Stimulated activated naive CD8-positive, alpha-beta T cell treated with anti-CD3 and anti-CD28 coated beads, Interleukin-15, Interleukin-2, amounts not matched to agents 100 ng/mL and 50 ng/mL, for 24 hours (primary cell): Measurements from ENCODE around the gene TSGA10IP.

Source experiments
- H3K27ac Mint-ChIP-seq: one replicate; pipeline ENCODE4 v1.8.0; 2021; ENCODE audit warnings: mild to moderate bottlenecking, mixed read lengths
- H3K27me3 Mint-ChIP-seq: one replicate; pipeline ENCODE4 v1.8.0; 2021; ENCODE audit warnings: mixed read lengths
- H3K36me3 Mint-ChIP-seq: one replicate; pipeline ENCODE4 v1.8.0; 2021; ENCODE audit warnings: low read depth, mixed read lengths
- H3K4me1 Mint-ChIP-seq: one replicate; pipeline ENCODE4 v1.8.0; 2021; ENCODE audit warnings: low read depth, mixed read lengths
- H3K4me3 Mint-ChIP-seq: one replicate; pipeline ENCODE4 v1.8.0; 2021; ENCODE audit warnings: mild to moderate bottlenecking, mixed read lengths
- H3K9me3 Mint-ChIP-seq: one replicate; pipeline ENCODE4 v1.8.0; 2021; ENCODE audit warnings: mixed read lengths

Gene TSGA10IP

DNA sequence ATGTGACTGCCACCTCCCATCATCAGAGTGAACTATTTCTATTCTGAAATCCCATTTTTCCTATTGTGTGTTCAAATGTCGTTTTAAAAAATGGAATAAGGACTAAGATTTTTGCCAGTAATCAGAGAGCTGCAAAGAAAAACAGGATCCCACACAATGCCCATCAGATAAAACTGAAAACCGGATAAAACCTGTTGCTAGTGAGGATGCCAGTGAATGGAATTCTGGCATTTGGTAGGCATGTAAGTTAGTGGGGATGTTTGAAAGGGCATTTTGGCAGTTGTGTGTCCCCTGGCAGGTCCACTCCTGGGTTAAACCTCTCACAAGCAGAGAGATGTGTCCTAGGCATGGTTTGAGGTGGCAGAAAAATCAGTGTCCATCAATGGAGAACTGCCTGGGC, 19.9 kb upstream of the TSGA10IP start:
- Mint-ChIP-seq H3K4me1 (peaks cover 39% of the 10 kb centered on the region), H3K27ac (peak overlapping the region; percentile 51), H3K4me3 (no peak overlapping the region), H3K9me3 (no peaks in the 10 kb centered on the region), H3K36me3 (peaks cover 20% of the 10 kb centered on the region), H3K27me3 (no peaks in the 10 kb centered on the region)

GRCh38 chr11:65927904-65928397, 17.3 kb upstream of the TSGA10IP start:
- H3K4me3 Mint-ChIP-seq = peak overlapping the region; percentile 73
- no peaks in the 10 kb centered on the region for H3K27me3 Mint-ChIP-seq
- H3K27ac Mint-ChIP-seq = peak overlapping the region; percentile 92
- H3K9me3 Mint-ChIP-seq = no peaks in the 10 kb centered on the region
- H3K4me1 Mint-ChIP-seq = peaks cover 45% of the 10 kb centered on the region
- peaks cover 7% of the 10 kb centered on the region for H3K36me3 Mint-ChIP-seq

GRCh38 chr11:65928667-65929066, 16.6 kb upstream of the TSGA10IP start:
- H3K4me3 Mint-ChIP-seq = peak overlapping the region; percentile 73
- peaks cover 45% of the 10 kb centered on the region for H3K4me1 Mint-ChIP-seq

GRCh38 chr11:65931773-65932557, 13.3 kb upstream of the TSGA10IP start:
- no peaks in the 10 kb centered on the region for H3K27me3 Mint-ChIP-seq
- no peaks in the 10 kb centered on the region for H3K36me3 Mint-ChIP-seq
- no peak overlapping the region for H3K4me3 Mint-ChIP-seq
- no peak overlapping the region for H3K27ac Mint-ChIP-seq
- H3K9me3 Mint-ChIP-seq = no peaks in the 10 kb centered on the region
- H3K4me1 Mint-ChIP-seq = peaks cover 44% of the 10 kb centered on the region

More at GRCh38 chr11:65928667-65929066, 16.6 kb upstream of the TSGA10IP start:
- Mint-ChIP-seq H3K27ac (peak overlapping the region; percentile 92), H3K36me3 (no peaks in the 10 kb centered on the region), H3K27me3 (no peaks in the 10 kb centered on the region), H3K9me3 (no peaks in the 10 kb centered on the region)

GRCh38 chr11:65932558-65932919, 12.7 kb upstream of the TSGA10IP start:
- peak overlapping the region; percentile 36 for H3K27ac Mint-ChIP-seq
- no peak overlapping the region for H3K4me3 Mint-ChIP-seq
- peaks cover 38% of the 10 kb centered on the region for H3K4me1 Mint-ChIP-seq
- no peaks in the 10 kb centered on the region for H3K27me3 Mint-ChIP-seq
- H3K36me3 Mint-ChIP-seq = no peaks in the 10 kb centered on the region
- no peaks in the 10 kb centered on the region for H3K9me3 Mint-ChIP-seq

DNA sequence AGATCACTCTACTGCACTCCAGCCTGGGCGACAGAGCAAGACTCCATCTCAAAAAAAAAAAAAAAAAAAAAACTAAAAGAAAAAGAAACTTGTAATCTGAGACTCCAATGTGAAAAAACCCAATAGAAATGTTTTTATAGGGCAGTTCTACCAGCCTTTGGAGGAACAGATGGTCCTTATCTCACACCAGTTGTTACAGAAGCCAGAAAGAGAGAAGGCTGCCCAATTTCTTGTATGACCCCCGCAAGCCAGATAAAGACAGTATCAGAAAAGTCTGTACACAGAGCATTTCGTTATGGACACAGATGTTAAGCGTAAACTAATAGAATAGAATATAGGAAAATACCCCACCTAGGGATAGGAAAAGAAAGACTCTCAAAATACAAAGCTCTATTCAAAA, 11.3 kb upstream of the TSGA10IP start:
- Mint-ChIP-seq H3K9me3 (no peaks in the 10 kb centered on the region), H3K27me3 (no peaks in the 10 kb centered on the region), H3K36me3 (no peaks in the 10 kb centered on the region), H3K4me1 (peaks cover 23% of the 10 kb centered on the region), H3K4me3 (no peak overlapping the region), H3K27ac (no peak overlapping the region)

DNA sequence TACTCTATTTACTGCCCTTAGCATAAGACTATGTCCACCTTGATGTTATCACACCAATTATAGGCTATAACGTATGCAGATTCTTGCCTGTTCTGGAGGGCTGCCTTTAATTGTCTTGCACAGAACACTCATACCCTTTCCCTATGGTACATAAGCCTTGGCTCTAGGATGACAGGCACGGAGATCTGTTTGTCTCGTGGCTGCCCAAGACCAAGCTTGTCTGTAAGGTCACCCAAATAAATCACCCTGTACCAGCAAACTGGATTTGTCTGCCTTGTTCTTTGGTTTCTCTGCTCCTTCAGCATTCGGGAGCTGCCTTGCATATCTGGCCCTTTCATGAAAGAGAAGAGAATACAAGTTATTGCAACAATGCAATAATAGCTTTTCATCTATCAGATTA, 7.5 kb upstream of the TSGA10IP start:
- Mint-ChIP-seq H3K27ac (no peak overlapping the region), H3K27me3 (no peaks in the 10 kb centered on the region), H3K4me3 (no peak overlapping the region), H3K36me3 (no peaks in the 10 kb centered on the region), H3K9me3 (no peaks in the 10 kb centered on the region), H3K4me1 (peaks cover 9% of the 10 kb centered on the region)

DNA sequence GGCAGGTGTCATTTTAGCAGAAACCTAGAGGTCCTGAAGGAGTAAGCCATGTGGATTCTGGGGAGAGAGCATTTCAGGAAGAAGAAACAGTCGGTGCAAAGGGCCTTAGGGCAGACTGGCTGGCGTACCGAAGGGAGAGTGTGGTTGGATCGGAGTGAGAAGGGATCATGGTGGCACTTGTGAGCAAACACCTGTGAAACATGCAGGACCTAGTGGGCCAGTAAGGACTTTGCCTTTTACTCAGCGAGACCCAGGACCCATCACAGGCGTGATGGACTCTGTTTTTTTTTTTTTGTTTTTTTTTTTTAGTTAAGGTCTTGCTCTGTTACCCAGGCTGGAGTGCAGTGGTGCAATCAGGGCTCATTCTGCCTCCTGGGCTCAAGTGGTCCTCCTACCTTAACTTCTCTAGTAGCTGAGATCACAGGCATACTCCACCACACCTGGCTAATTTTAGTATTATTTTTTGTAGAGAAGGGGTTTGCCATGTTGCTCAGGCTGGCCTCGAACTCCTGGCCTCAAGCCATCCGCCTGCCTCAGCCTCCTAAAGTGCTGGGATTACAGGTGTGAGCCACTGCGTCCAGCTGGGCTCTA, 3.5 kb upstream of the TSGA10IP start:
- Mint-ChIP-seq H3K36me3 (no peaks in the 10 kb centered on the region), H3K9me3 (no peaks in the 10 kb centered on the region), H3K27me3 (no peaks in the 10 kb centered on the region), H3K4me3 (no peak overlapping the region), H3K27ac (no peak overlapping the region), H3K4me1 (peaks cover 9% of the 10 kb centered on the region)

DNA sequence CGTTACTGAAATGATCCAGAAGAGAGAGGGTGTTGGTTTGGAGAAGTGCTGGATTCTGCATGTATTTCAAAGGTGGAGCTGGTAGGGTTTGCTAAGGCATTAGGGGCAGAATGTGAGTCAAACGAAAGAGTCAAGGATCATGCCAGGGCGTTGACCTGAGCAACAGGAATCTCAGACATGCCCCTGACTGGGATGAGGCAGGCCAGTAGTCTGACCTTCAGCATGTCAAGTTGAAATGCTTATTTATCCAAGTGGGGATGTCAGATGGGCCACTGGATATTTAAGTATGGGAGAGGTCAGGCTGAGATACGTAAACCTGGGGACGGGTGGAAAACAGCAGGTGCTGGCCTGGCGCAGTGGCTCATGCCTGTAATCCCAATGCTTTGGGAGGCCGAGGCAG, 2.7 kb upstream of the TSGA10IP start:
- Mint-ChIP-seq H3K36me3 (no peaks in the 10 kb centered on the region), H3K9me3 (no peaks in the 10 kb centered on the region), H3K27ac (no peak overlapping the region), H3K27me3 (no peaks in the 10 kb centered on the region), H3K4me3 (no peak overlapping the region), H3K4me1 (peaks cover 9% of the 10 kb centered on the region)

DNA sequence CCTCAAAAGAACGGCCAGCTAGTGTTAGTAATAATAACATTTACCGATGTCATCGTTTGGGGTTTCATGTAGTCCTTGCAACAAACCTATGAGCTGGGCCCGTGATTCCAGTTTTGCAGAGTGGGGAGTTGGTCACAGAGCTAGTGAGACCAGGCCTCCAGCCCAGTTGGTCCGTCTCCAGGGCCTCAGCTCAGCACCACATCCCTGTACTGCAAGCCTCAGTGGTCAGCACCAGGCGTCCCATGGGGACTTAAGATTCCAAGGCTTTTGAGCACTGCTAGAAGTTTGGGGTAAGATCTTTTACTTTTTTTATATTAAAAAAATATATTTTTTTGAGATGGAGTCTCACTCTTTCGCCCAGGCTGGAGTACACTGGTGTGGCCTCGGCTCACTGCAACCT, 1.1 kb upstream of the TSGA10IP start:
- H3K36me3 Mint-ChIP-seq = no peaks in the 10 kb centered on the region
- H3K4me1 Mint-ChIP-seq = peaks cover 9% of the 10 kb centered on the region
- H3K27ac Mint-ChIP-seq = no peak overlapping the region
- no peaks in the 10 kb centered on the region for H3K9me3 Mint-ChIP-seq
- H3K27me3 Mint-ChIP-seq = no peaks in the 10 kb centered on the region
- no peak overlapping the region for H3K4me3 Mint-ChIP-seq

DNA sequence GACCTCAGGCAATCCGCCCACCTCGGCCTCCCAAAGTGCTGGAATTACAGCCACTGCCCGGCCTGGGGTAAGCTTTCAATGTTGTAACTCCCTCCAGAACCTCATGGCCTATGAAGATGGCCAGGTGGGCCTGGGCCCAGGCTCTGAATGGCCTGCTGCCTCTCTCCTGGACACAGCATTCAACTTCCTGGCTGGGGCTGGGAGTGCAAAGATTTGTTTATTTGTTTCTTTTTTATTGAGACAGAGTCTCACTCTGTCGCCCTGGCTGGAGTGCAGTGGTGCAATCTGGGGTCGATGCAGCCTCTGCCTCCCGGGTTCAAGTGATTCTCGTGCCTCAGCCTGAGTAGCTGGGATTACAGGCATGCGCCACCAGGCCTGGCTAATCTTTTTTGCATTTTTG, 513 bp upstream of the TSGA10IP start:
- Mint-ChIP-seq H3K27ac (no peak overlapping the region), H3K27me3 (no peaks in the 10 kb centered on the region), H3K4me3 (no peak overlapping the region), H3K36me3 (no peaks in the 10 kb centered on the region), H3K4me1 (peaks cover 9% of the 10 kb centered on the region), H3K9me3 (no peaks in the 10 kb centered on the region)

DNA sequence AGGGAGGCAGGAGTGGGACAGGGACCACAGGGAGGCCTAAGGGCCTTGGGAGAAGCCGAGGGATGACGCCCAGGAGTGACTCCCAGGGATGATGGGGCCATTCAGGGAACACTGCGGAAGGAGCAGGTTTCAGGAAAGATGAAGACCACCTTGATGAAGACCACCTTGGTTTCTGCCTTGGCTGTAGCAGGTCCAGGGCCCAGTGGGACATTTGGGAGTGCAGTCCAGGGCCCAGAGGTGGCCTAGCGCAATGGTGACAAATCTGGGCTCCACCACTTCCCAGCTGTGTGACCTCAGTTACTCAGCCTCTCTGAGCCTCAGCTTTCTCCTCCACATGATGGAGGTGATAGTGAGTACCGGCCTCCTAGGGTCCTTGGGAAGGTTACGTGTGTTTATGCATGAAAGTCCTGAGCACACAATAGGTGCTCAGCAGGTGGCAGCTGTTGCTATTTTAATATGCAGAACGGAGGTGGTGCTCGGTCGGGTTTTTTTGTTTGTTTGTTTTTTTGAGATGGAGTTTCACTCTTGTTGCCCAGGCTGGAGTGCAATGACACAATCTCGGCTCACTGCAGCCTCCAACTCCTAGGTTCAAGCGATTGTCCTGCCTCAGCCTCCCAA, 770 bp downstream of the TSGA10IP start:
- no peaks in the 10 kb centered on the region for H3K27me3 Mint-ChIP-seq
- H3K4me1 Mint-ChIP-seq = peaks cover 6% of the 10 kb centered on the region
- no peak overlapping the region for H3K27ac Mint-ChIP-seq
- no peaks in the 10 kb centered on the region for H3K36me3 Mint-ChIP-seq
- H3K9me3 Mint-ChIP-seq = no peaks in the 10 kb centered on the region
- H3K4me3 Mint-ChIP-seq = no peak overlapping the region

- Mint-ChIP-seq H3K36me3 (no peaks in the 10 kb centered on the region), H3K9me3 (no peaks in the 10 kb centered on the region), H3K27ac (no peak overlapping the region), H3K4me3 (no peak overlapping the region), H3K27me3 (no peaks in the 10 kb centered on the region), H3K4me1 (peaks cover under 1% of the 10 kb centered on the region)
Measured at GRCh38 chr11:65946655-65947054, 1.4 kb downstream of the TSGA10IP start.

DNA sequence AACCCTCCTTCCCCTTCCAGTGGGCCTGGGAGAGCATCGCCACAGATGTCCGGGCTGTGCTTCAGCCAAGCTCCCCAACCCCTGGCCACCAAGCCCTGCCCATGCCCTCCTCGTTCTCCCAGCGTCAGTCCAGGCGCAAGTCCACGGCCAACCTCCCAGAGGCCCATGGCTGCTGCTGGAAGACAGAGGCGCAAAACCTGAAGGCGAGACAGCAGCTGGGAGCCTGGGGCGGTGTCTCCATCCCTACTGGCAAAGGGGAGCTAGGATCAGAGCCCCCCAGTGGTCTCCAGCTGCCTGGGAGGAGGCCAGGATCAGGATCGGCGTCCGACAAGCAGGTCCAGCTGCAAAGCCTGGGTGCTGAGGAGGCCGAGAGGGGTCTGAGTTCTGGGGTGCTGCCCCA, 1.9 kb downstream of the TSGA10IP start:
- Mint-ChIP-seq H3K36me3 (no peaks in the 10 kb centered on the region), H3K27me3 (no peaks in the 10 kb centered on the region), H3K4me3 (no peak overlapping the region), H3K9me3 (no peaks in the 10 kb centered on the region), H3K4me1 (no peaks in the 10 kb centered on the region), H3K27ac (no peak overlapping the region)

- Mint-ChIP-seq H3K27me3 (no peaks in the 10 kb centered on the region), H3K4me1 (no peaks in the 10 kb centered on the region), H3K9me3 (no peaks in the 10 kb centered on the region), H3K4me3 (no peak overlapping the region), H3K36me3 (no peaks in the 10 kb centered on the region), H3K27ac (no peak overlapping the region)
Measured at GRCh38 chr11:65947603-65948125, 2.4 kb downstream of the TSGA10IP start.
